Subcutaneous abdominal adipose tissue (tissue), 5 donors: ENCODE results near the gene LRRC28.

Experiments
- H3K27ac ChIP-seq: one replicate; pipeline ENCODE4 v1.7.0; 2013; ENCODE audit warnings: low read depth, mild to moderate bottlenecking, inconsistent platforms, low read length, moderate library complexity
- H3K27me3 ChIP-seq, 5 donors: one replicate each; pipeline ENCODE4 v1.7.0; 2013; ENCODE audit warnings: low read length in 5 of 5, inconsistent platforms in 1 of 5; ENCODE audit not compliant: control insufficient read depth in 5 of 5, insufficient read depth in 4 of 5
- H3K36me3 ChIP-seq, 5 donors: one replicate each; pipeline ENCODE4 v1.7.0; 2013; ENCODE audit warnings: low read length in 5 of 5; ENCODE audit not compliant: control insufficient read depth in 5 of 5, insufficient read depth in 5 of 5
- H3K4me1 ChIP-seq, 5 donors: one replicate each; pipeline ENCODE4 v1.7.0; 2013; ENCODE audit warnings: low read length in 5 of 5, mild to moderate bottlenecking in 3 of 5, moderate library complexity in 1 of 5; ENCODE audit not compliant: control insufficient read depth in 5 of 5, insufficient read depth in 5 of 5
- H3K4me3 ChIP-seq, 5 donors: one replicate each; pipeline ENCODE4 v1.7.0; 2013; ENCODE audit warnings: low read length in 5 of 5, low read depth in 1 of 5
- H3K9ac ChIP-seq, 5 donors: one replicate each; pipeline ENCODE4 v1.7.0; 2013; ENCODE audit warnings: low read length in 5 of 5, mild to moderate bottlenecking in 4 of 5, moderate library complexity in 3 of 5
- H3K9me3 ChIP-seq, 5 donors: one replicate each; pipeline ENCODE4 v1.7.0; 2013; ENCODE audit warnings: low read length in 5 of 5; ENCODE audit not compliant: control insufficient read depth in 5 of 5
- donor health status: healthy.
- donor health status: healthy.
- donor health status: healthy.
- donor health status: healthy.
- donor health status: healthy.

LRRC28 gene

GRCh38 chr15:99435877-99436541, 184.7 kb downstream of the LRRC28 start:
- H3K4me3 ChIP-seq: no peak overlapping the region
- H3K36me3 ChIP-seq: no peaks in the 10 kb centered on the region
- H3K27ac ChIP-seq: peak overlapping the region; percentile 10
- H3K4me1 ChIP-seq: peaks cover 4 to 70% (median 32%) of the 10 kb centered on the region in 5 donors
- H3K9ac ChIP-seq: no peak overlapping the region
- H3K9me3 ChIP-seq: no peaks in the 10 kb centered on the region
- H3K27me3 ChIP-seq: peaks cover 0 to 5% (median 0%) of the 10 kb centered on the region in 5 donors

GRCh38 chr15:99436542-99437314, 185.4 kb downstream of the LRRC28 start:
- H3K27me3 ChIP-seq: peaks cover 0 to 5% (median 0%) of the 10 kb centered on the region in 5 donors
- H3K27ac ChIP-seq: peak overlapping the region; percentile 64
- H3K4me1 ChIP-seq: peaks cover 4 to 78% (median 39%) of the 10 kb centered on the region in 5 donors
- no peaks in the 10 kb centered on the region for H3K36me3 ChIP-seq
- no peak overlapping the region for H3K4me3 ChIP-seq
- H3K9me3 ChIP-seq: no peaks in the 10 kb centered on the region
- H3K9ac ChIP-seq: no peak overlapping the region

- Histone ChIP-seq H3K9me3 (no peaks in the 10 kb centered on the region), H3K9ac (no peak overlapping the region), H3K27me3 (peaks cover 0 to 5% (median 0%) of the 10 kb centered on the region in 5 donors), H3K27ac (peak overlapping the region; percentile 64), H3K36me3 (no peaks in the 10 kb centered on the region), H3K4me3 (no peak overlapping the region), H3K4me1 (peaks cover 7 to 82% (median 47%) of the 10 kb centered on the region in 5 donors)
Measured at GRCh38 chr15:99437315-99438223, 186.3 kb downstream of the LRRC28 start.

- Histone ChIP-seq H3K9ac (peak overlapping the region in 1 of 5 donors; percentile 33), H3K27ac (peak overlapping the region; percentile 64), H3K4me3 (no peak overlapping the region), H3K36me3 (no peaks in the 10 kb centered on the region), H3K9me3 (no peaks in the 10 kb centered on the region), H3K4me1 (peaks cover 7 to 82% (median 50%) of the 10 kb centered on the region in 5 donors), H3K27me3 (peaks cover 0 to 5% (median 0%) of the 10 kb centered on the region in 5 donors)
Measured at GRCh38 chr15:99438224-99438585, 186.9 kb downstream of the LRRC28 start.

GRCh38 chr15:99438691-99439523, 187.6 kb downstream of the LRRC28 start:
- Histone ChIP-seq H3K27ac (peak overlapping the region; percentile 64), H3K9me3 (no peaks in the 10 kb centered on the region), H3K9ac (peak overlapping the region in 1 of 5 donors; percentile 33), H3K36me3 (no peaks in the 10 kb centered on the region), H3K4me1 (peaks cover 7 to 81% (median 53%) of the 10 kb centered on the region in 5 donors), H3K27me3 (peaks cover 0 to 5% (median 0%) of the 10 kb centered on the region in 5 donors), H3K4me3 (no peak overlapping the region)

GRCh38 chr15:99439524-99439835, 188.2 kb downstream of the LRRC28 start:
- Histone ChIP-seq H3K9me3 (no peaks in the 10 kb centered on the region), H3K27me3 (peaks cover 0 to 5% (median 0%) of the 10 kb centered on the region in 5 donors), H3K4me1 (peaks cover 7 to 80% (median 56%) of the 10 kb centered on the region in 5 donors), H3K4me3 (no peak overlapping the region), H3K36me3 (no peaks in the 10 kb centered on the region), H3K27ac (no peak overlapping the region), H3K9ac (no peak overlapping the region)

- H3K9ac ChIP-seq: no peak overlapping the region
- peaks cover 7 to 78% (median 55%) of the 10 kb centered on the region in 5 donors for H3K4me1 ChIP-seq
- peaks cover 0 to 5% (median 0%) of the 10 kb centered on the region in 5 donors for H3K27me3 ChIP-seq
- no peaks in the 10 kb centered on the region for H3K36me3 ChIP-seq
- no peak overlapping the region for H3K4me3 ChIP-seq
- no peaks in the 10 kb centered on the region for H3K9me3 ChIP-seq
- no peak overlapping the region for H3K27ac ChIP-seq
Measured at GRCh38 chr15:99440029-99440428, 188.7 kb downstream of the LRRC28 start.
